ENCODE results near the gene REG1A.

REG1A gene

DNA sequence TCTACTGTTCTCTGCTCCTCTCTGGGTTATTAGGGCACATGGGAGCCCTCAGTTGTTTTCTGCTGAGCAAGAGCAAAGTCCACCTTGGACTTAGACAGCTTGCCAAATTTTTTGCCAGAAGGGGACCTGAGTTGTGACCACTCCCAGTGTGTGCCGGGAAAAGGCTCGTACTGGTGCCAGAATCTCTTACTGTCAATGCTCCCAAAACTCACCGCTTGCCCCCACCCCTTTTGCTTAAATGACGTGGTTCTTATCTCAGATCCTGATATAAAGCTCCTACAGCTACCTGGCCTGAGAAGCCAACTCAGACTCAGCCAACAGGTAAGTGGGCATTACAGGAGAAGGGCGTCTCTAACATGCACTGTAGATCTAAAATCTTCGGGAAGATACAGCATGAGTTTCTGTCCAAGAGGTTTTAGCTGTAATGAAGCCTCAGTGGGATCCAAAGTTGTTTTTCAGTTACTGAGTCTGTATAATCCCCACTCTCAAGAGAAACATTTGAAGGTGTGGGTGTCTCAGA, at the start of gene REG1A:
REG1A (plus strand) TSS at position 295 of the 520 bp plus-strand sequence. CDS start 374 bp downstream, outside the sequence.
- H3K4me3 Mint-ChIP-seq = no peak within 1 kb of the TSS
- H3K9me3 Mint-ChIP-seq = peaks cover 4% of the 10 kb centered on the region
- no peak within 1 kb of the TSS for H3K27ac Mint-ChIP-seq

DNA sequence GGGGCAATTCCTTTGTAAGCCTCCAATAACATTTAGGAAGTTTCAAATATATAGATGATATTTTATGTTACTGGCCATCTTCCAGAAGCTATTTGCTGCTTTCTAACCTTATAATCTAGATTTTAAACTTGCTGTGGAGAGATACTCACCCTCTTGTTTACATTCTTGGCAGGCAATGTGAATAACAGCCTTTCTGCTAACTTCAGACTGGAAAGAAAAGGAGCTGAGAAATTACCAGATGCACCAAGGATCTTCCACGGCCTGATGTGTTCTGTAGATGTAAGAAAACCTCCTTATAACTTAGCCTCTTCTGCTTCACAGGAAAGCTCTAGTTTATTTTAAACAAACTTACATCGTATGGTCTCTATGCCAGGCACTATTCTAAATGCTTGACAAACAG, 49.2 kb upstream of the REG1A start:
- Mint-ChIP-seq H3K4me3 (no peak overlapping the region), H3K27me3 (no peaks in the 10 kb centered on the region), H3K36me3 (ENCODE audit: low read depth) (no peaks in the 10 kb centered on the region), H3K4me1 (no peaks in the 10 kb centered on the region), H3K9me3 (peaks cover 30% of the 10 kb centered on the region), H3K27ac (no peak overlapping the region)
- DNase-seq (no peak), ATAC-seq (no peak)

More for the DNA sequence above, at the start of gene REG1A:
- DNase-seq (no peak), ATAC-seq (no peak)
- no peaks in the 10 kb centered on the region for H3K27me3 Mint-ChIP-seq
- H3K36me3 Mint-ChIP-seq (ENCODE audit: low read depth) = no peaks in the 10 kb centered on the region
- H3K4me1 Mint-ChIP-seq = no peaks in the 10 kb centered on the region

DNA sequence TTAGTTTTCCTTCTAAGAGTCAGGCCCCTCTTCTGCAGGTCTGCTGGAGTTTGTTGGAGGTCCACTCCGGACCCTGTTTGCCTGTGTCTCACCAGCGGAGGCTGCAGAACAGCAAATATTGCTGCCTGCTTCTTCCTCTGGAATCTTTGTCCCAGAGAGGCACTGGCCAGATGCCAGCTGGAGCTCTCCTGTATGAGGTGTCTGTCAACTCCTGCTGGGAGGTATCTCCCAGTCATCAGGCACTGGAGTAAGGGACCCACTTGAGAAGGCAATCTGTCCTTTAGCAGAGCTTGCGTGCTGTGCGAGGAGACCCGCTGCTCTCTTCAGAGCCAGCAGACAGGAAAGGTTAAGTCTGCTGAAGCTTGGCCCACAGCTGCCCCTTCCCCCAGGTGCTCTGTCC, 37.3 kb upstream of the REG1A start:
- Mint-ChIP-seq H3K27me3 (no peaks in the 10 kb centered on the region), H3K4me1 (no peaks in the 10 kb centered on the region), H3K27ac (no peak overlapping the region), H3K36me3 (ENCODE audit: low read depth) (no peaks in the 10 kb centered on the region), H3K4me3 (no peak overlapping the region), H3K9me3 (peaks cover 19% of the 10 kb centered on the region)
- DNase-seq = no peak
- ATAC-seq = no peak

DNA sequence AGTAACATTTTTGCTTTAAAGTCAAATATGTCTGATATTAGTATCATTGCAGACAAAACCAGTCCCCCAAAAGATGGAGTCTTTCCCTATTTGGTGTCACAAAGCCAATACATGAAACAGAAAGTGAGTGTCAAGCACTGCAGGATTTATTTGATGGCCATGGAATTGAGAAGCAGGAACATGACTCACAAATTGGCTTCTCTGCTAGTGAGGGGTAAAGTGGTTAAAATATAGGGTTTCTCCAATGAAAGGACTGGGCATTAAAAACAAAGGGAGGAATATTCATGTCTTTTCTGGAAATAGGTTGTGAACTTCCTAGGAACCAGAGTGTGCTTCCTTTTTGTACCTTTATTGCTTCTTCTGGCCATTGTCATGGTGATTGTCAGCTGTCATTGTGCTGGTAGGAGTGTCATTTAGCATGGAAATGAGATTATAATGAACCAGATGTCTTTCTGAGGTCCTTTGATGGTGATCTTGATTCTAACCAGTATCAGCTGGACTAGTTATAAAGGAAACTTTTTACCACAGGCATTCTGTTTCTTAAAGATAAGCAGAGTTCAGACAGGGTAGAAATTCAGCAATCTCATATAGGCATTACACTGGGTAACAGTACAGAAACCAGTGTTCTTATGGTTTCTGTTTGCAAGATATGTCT, 36.6 kb upstream of the REG1A start:
- Mint-ChIP-seq H3K27ac (no peak overlapping the region), H3K4me3 (no peak overlapping the region), H3K36me3 (ENCODE audit: low read depth) (no peaks in the 10 kb centered on the region), H3K9me3 (peaks cover 12% of the 10 kb centered on the region), H3K27me3 (no peaks in the 10 kb centered on the region), H3K4me1 (no peaks in the 10 kb centered on the region)
- no peak for ATAC-seq
- DNase-seq = no peak

DNA sequence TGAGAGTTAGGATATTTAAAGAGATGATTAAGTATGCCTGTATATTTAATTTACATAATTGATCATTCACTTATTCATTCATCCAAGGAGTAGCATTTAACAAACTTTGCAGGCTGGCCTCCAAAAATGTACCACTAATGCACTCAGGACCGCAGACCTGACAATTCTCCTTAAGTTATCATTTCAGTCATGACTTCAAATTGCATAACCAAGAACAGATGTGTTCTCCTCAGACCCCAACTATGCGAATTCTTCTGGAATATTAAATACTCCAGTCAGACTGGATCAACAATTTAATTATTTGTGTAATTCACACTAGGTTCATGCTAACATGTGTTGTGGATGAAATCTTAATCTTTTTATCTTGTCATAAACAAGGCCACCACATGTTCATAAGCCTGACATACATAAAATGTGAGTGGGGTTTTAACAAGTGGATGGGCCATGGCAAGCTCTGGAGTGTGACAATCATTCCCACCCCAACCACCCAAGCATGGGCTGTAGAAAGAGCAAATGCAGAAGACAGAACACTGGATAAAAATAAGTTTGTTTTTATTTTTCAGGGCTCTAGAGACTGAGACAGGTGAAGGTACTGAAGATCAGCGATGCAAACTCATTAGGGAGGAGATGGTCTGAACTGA, 35.7 kb upstream of the REG1A start:
- Mint-ChIP-seq H3K4me1 (no peaks in the 10 kb centered on the region), H3K36me3 (ENCODE audit: low read depth) (no peaks in the 10 kb centered on the region), H3K27ac (no peak overlapping the region), H3K9me3 (peaks cover 12% of the 10 kb centered on the region), H3K4me3 (no peak overlapping the region), H3K27me3 (no peaks in the 10 kb centered on the region)
- ATAC-seq (no peak), DNase-seq (no peak)

- DNase-seq (no peak), ATAC-seq (no peak)
- no peaks in the 10 kb centered on the region for H3K36me3 Mint-ChIP-seq (ENCODE audit: low read depth)
- no peak overlapping the region for H3K4me3 Mint-ChIP-seq
- peaks cover 11% of the 10 kb centered on the region for H3K9me3 Mint-ChIP-seq
- no peak overlapping the region for H3K27ac Mint-ChIP-seq
- no peaks in the 10 kb centered on the region for H3K4me1 Mint-ChIP-seq
- H3K27me3 Mint-ChIP-seq = no peaks in the 10 kb centered on the region
Measured at GRCh38 chr2:79085382-79085781, 34.9 kb upstream of the REG1A start.

GRCh38 chr2:79086255-79086654, 34.0 kb upstream of the REG1A start:
- Mint-ChIP-seq H3K27me3 (no peaks in the 10 kb centered on the region), H3K4me3 (no peak overlapping the region), H3K36me3 (ENCODE audit: low read depth) (no peaks in the 10 kb centered on the region), H3K27ac (no peak overlapping the region), H3K4me1 (no peaks in the 10 kb centered on the region), H3K9me3 (peaks cover 4% of the 10 kb centered on the region)
- no peak for ATAC-seq
- no peak for DNase-seq

DNA sequence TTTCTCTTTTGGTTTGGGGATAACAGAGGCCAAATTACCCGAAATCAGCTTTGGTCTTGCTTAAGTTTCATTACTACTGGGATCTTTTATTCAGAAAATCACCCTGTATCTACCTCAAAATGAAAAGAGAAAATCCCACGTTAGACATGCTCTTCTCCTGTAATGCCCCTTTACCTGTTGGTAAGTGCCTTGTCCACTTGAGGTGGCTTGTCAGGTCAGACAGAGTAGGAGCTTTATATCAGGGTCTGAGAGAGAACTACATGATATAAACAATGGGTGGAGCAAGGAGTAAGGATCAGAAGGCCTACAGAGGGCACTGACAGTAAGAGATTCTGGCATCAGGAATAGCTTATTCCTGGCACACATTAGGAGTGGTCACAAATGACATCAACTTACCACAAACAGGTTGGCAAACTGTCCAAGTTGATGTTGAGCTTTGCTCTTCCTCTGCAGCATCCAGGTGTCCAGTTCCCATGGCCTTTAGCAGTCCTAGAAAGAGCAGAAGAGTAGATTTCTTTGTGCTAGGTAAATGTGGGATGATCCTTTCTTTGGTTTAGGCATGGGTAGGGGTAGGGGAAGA, 32.4 kb upstream of the REG1A start, which contains the start of gene REG1B:
REG1B (minus strand) TSS at position 209 of the 580 bp plus-strand sequence. CDS start 381 bp downstream, outside the sequence.
- no peak within 1 kb of the TSS for H3K27ac Mint-ChIP-seq
- ATAC-seq = no peak
- no peak within 1 kb of the TSS for H3K4me3 Mint-ChIP-seq
- H3K4me1 Mint-ChIP-seq = no peaks in the 10 kb centered on the region
- DNase-seq = no peak
- H3K9me3 Mint-ChIP-seq = peaks cover 4% of the 10 kb centered on the region
- no peaks in the 10 kb centered on the region for H3K36me3 Mint-ChIP-seq (ENCODE audit: low read depth)
- no peaks in the 10 kb centered on the region for H3K27me3 Mint-ChIP-seq

GRCh38 chr2:79090693-79091092, 29.6 kb upstream of the REG1A start:
- no peak for ATAC-seq
- H3K27me3 Mint-ChIP-seq = no peaks in the 10 kb centered on the region
- H3K4me1 Mint-ChIP-seq = no peaks in the 10 kb centered on the region

DNA sequence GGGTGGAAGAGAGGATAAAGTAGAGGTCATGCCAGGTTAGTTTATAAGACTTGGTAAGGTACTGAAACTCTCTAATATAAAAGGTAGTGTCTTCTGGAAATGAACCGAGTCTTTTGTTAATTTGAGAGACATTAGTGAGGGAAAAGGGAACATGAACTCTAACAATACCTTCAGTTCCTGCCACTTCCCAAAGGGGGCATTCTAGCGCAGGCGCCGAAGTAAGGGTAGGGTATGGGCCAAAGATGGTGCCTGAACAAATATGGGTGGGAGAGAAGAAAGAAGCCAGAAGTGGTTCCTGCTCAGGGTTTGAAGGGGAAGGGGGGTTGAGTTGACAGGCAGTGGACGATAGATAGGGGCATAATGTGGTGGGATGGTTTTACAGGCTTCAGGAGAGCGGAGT, 22.4 kb upstream of the REG1A start:
- DNase-seq (no peak), ATAC-seq (no peak)
- no peak overlapping the region for H3K4me3 Mint-ChIP-seq
- peaks cover 3% of the 10 kb centered on the region for H3K9me3 Mint-ChIP-seq
- H3K27me3 Mint-ChIP-seq = no peaks in the 10 kb centered on the region
- peaks cover 3% of the 10 kb centered on the region for H3K4me1 Mint-ChIP-seq
- H3K36me3 Mint-ChIP-seq (ENCODE audit: low read depth) = no peaks in the 10 kb centered on the region
- H3K27ac Mint-ChIP-seq = no peak overlapping the region

More at GRCh38 chr2:79090693-79091092, 29.6 kb upstream of the REG1A start:
- Mint-ChIP-seq H3K27ac (no peak overlapping the region), H3K9me3 (peaks cover 4% of the 10 kb centered on the region), H3K4me3 (no peak overlapping the region), H3K36me3 (ENCODE audit: low read depth) (no peaks in the 10 kb centered on the region)
- DNase-seq = no peak

DNA sequence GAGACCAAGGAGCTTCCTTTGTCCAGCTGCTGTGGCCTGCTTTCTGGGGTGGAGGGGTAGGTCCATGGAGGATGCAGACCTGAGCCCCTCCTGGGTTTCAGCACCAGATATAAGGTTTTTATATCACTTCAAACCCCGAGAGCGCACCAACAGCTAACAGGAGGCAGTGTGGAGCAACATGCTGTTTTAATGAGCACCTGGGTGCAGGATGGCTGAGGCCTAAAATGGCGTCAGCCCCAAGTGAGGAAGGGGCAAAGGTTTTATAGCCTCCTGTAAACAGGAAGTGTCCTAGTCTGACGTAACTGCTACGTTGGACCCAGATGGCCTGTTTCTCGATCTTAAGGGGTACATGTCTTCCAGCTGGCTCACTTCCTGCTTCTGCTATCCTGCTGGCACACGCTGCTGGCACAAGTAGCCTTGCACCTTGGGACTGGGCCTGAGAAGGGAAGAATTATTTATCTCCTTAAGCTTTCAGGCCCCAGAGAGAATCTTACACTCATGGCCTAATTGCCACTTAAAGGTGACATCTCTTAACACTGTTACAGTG, 21.1 kb upstream of the REG1A start:
- no peak for DNase-seq
- Mint-ChIP-seq H3K36me3 (ENCODE audit: low read depth) (no peaks in the 10 kb centered on the region), H3K27ac (no peak overlapping the region), H3K4me1 (peaks cover 3% of the 10 kb centered on the region), H3K4me3 (no peak overlapping the region), H3K27me3 (no peaks in the 10 kb centered on the region), H3K9me3 (peaks cover 3% of the 10 kb centered on the region)
- ATAC-seq = no peak

DNA sequence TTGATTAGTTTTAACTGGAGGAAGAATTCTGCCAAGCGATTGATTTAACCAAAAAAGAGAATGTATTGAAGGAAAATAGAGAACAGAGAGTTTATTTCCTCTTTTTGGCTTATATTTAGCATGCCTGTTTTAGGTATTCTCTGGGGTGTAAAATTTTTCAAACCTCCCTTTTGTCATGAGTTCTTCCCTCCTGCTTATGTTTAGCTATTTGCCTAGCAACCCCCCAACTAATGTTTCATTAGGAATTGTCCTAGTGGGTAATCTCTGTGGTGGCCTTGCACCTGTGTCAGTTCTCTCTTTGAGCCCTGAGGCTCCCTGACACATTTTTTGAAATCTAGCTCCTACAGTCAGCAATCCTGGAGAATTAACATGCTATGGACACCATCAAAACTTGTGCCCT, 20.0 kb upstream of the REG1A start:
- ATAC-seq (no peak), DNase-seq (no peak)
- Mint-ChIP-seq H3K36me3 (ENCODE audit: low read depth) (no peaks in the 10 kb centered on the region), H3K27ac (no peak overlapping the region), H3K4me1 (peaks cover 3% of the 10 kb centered on the region), H3K4me3 (no peak overlapping the region), H3K27me3 (no peaks in the 10 kb centered on the region), H3K9me3 (peaks cover 10% of the 10 kb centered on the region)

DNA sequence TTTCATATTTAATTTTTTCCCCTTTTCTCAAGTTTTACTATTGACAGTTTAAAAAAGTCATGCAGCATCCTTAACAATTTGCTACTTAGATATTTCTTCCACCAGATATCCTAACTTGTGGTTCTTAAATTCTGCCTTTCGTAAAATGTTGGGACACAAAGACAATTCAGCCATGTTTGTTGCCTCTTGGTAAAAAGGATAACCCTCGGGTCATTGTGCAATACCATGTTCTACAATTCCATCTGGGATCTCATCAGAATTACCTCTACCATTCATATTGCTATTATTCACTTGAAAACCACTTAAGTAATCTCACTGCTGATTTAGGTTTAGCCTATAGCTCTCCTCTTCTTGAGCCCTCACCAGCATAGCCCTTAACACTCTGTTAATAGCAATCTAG, 19.3 kb upstream of the REG1A start:
- no peak overlapping the region for H3K27ac Mint-ChIP-seq
- no peaks in the 10 kb centered on the region for H3K36me3 Mint-ChIP-seq (ENCODE audit: low read depth)

DNA sequence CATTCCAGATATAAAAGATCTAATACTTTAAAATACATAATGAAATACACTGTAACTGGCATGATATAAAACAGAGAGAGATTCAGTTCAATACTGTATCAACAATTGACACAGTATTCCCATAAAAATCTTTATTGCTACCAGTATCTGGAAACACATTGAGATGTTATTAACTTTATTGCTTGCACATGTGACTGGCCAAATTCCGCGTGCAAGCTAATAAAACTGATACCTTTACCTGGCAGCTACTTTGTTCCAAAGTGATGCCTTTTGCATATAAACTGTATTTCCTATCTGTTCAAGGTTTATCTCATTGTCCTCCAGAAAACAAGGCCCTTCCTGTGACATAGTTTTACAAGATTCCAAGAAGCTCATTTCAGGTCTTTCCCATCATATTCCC, 17.1 kb upstream of the REG1A start:
- Mint-ChIP-seq H3K4me3 (no peak overlapping the region), H3K27me3 (no peaks in the 10 kb centered on the region), H3K9me3 (peaks cover 10% of the 10 kb centered on the region), H3K27ac (no peak overlapping the region), H3K4me1 (peaks cover 3% of the 10 kb centered on the region), H3K36me3 (ENCODE audit: low read depth) (no peaks in the 10 kb centered on the region)
- no peak for ATAC-seq
- no peak for DNase-seq

More for the DNA sequence above, 19.3 kb upstream of the REG1A start:
- no peaks in the 10 kb centered on the region for H3K27me3 Mint-ChIP-seq
- H3K9me3 Mint-ChIP-seq = peaks cover 10% of the 10 kb centered on the region
- no peak for ATAC-seq
- DNase-seq = no peak
- H3K4me1 Mint-ChIP-seq = peaks cover 3% of the 10 kb centered on the region
- H3K4me3 Mint-ChIP-seq = no peak overlapping the region

GRCh38 chr2:79105259-79105658, 15.0 kb upstream of the REG1A start:
- H3K4me3 Mint-ChIP-seq = no peak overlapping the region
- no peak overlapping the region for H3K27ac Mint-ChIP-seq
- H3K27me3 Mint-ChIP-seq = no peaks in the 10 kb centered on the region
- no peak for ATAC-seq
- peaks cover 10% of the 10 kb centered on the region for H3K9me3 Mint-ChIP-seq
- H3K36me3 Mint-ChIP-seq (ENCODE audit: low read depth) = no peaks in the 10 kb centered on the region
- DNase-seq = no peak
- H3K4me1 Mint-ChIP-seq = peaks cover 3% of the 10 kb centered on the region

Measured in activated naive CD8-positive, alpha-beta T cell treated with anti-CD3 and anti-CD28 coated beads, Interleukin-2, amount 50 U/mL, for 24 hours (primary cell).